ENCODE measurements around the gene ATP2A2.

GRCh38 chr12:110247340-110248095 lies 33.5 kb upstream of the ATP2A2 start:
- TF ChIP-seq, protein P1, sequence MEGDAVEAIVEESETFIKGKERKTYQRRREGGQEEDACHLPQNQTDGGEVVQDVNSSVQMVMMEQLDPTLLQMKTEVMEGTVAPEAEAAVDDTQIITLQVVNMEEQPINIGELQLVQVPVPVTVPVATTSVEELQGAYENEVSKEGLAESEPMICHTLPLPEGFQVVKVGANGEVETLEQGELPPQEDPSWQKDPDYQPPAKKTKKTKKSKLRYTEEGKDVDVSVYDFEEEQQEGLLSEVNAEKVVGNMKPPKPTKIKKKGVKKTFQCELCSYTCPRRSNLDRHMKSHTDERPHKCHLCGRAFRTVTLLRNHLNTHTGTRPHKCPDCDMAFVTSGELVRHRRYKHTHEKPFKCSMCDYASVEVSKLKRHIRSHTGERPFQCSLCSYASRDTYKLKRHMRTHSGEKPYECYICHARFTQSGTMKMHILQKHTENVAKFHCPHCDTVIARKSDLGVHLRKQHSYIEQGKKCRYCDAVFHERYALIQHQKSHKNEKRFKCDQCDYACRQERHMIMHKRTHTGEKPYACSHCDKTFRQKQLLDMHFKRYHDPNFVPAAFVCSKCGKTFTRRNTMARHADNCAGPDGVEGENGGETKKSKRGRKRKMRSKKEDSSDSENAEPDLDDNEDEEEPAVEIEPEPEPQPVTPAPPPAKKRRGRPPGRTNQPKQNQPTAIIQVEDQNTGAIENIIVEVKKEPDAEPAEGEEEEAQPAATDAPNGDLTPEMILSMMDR (conservative IDR thresholded peaks at IDR 0.05 in 1 of 2, IDR thresholded peaks at IDR 0.05 in 1 of 2; ENCODE audit: extremely low read depth in 1 of 2, insufficient read depth in 1 of 2, low read depth in 1 of 2, low read length in 2 of 2): no peak
- TF ChIP-seq EZH2 (IDR thresholded peaks at IDR 0.05; ENCODE audit: borderline replicate concordance, low read length): no peak

Data from mammary epithelial cell (primary cell).